ENCODE results near the gene FAF1. TPM values are rescaled to one million over a fixed set of nuclear protein-coding genes. Genes with fewer than 3 reads are reported as not detected.
"Not testable (repeated sequence)": the region's sequence is repeated elsewhere in the genome, so short reads cannot be mapped to it uniquely, and the experiment has no call there.

FAF1 gene
- total and polyA plus RNA-seq, 9 of the 15 experiments (the other 6 are each of a cell fraction or from before 2014, with no cell fraction given), result 48.7 to 225 (median 118) TPM

- intact Hi-C loops (cut with micrococcal nuclease); BruUV-seq (replicated peaks); DNase-seq (ENCODE audit: extremely low read depth in 1 of 4, low spot score in 3 of 4); H3K9me1 ChIP-seq (ENCODE audit: control insufficient read depth, insufficient read depth, low read length); H3K4me2 ChIP-seq (ENCODE audit: insufficient read depth, low read length); H3K4me1 ChIP-seq (replicated peaks in 1 of 2; ENCODE audit: control insufficient read depth in 2 of 2, insufficient read depth in 2 of 2, low read length in 2 of 2); FAIRE-seq; CTCF ChIA-PET (ENCODE audit: low intra/inter-chr PET ratio); H3K27ac ChIP-seq (ENCODE audit: extremely low read depth, low read depth, low read length); ATAC-seq; H2AFZ ChIP-seq (ENCODE audit: low read depth, low read length); H3K9me3 ChIP-seq (replicated peaks; ENCODE audit: control insufficient read depth, insufficient read depth, low read depth, low read length); H3K4me3 ChIP-seq; POLR2A ChIA-PET; in situ Hi-C loops (cut with MboI); H3K27me3 ChIP-seq (ENCODE audit: control insufficient read depth in 2 of 2, insufficient read depth in 2 of 2, low read length in 2 of 2); H3K9ac ChIP-seq (ENCODE audit: insufficient read depth in 1 of 2, low read depth in 2 of 2, low read length in 2 of 2): not testable (repeated sequence)
- Histone ChIP-seq H3K79me2 (ENCODE audit: control insufficient read depth, insufficient read depth, low read length) (peaks cover 87% of the 10 kb centered on the region), H3K36me3 (ENCODE audit: control insufficient read depth, insufficient read depth, low read length) (peaks cover 62% of the 10 kb centered on the region), H4K20me1 (replicated peaks; ENCODE audit: control insufficient read depth, insufficient read depth, low read length) (peaks cover 13% of the 10 kb centered on the region; the same call in 1 of the 2 replicates)
- 0 out of 2 replicates have a peak, but pooled peaks have one; percentile 10 for TF ChIP-seq RBFOX2 (IDR thresholded peaks at IDR 0.05; ENCODE audit: low read depth, low read length)
- TF ChIP-seq POLR2G (IDR thresholded peaks at IDR 0.05; ENCODE audit: low read depth, low read length), result 0 out of 2 replicates have a peak, but pooled peaks have one; percentile 38
- WGBS (ENCODE audit: insufficient coverage, low coverage, missing lambda C conversion rate), result 97% methylated on average over 6 of the region's 31 CpGs
Observed at GRCh38 chr1:50952566-50952965, 7.5 kb downstream of the FAF1 start.

GRCh38 chr1:50950396-50950795 lies 9.7 kb downstream of the FAF1 start:
- Histone ChIP-seq H3K4me2 (ENCODE audit: insufficient read depth, low read length) (no peak overlapping the region), H3K9me3 (replicated peaks; ENCODE audit: control insufficient read depth, insufficient read depth, low read depth, low read length) (no peaks in the 10 kb centered on the region), H3K9me1 (ENCODE audit: control insufficient read depth, insufficient read depth, low read length) (no peaks in the 10 kb centered on the region), H3K27me3 (ENCODE audit: control insufficient read depth in 2 of 2, insufficient read depth in 2 of 2, low read length in 2 of 2) (no peaks in the 10 kb centered on the region), H3K27ac (ENCODE audit: extremely low read depth, low read depth, low read length) (no peak overlapping the region), H3K4me1 (replicated peaks in 1 of 2; ENCODE audit: control insufficient read depth in 2 of 2, insufficient read depth in 2 of 2, low read length in 2 of 2) (peaks cover 3 to 4% of the 10 kb centered on the region in 2 experiments; a peak in 1 of 5 replicates), H3K9ac (ENCODE audit: insufficient read depth in 1 of 2, low read depth in 2 of 2, low read length in 2 of 2) (no peak overlapping the region), H3K36me3 (ENCODE audit: control insufficient read depth, insufficient read depth, low read length) (peaks cover 56% of the 10 kb centered on the region), H3K4me3 (no peak overlapping the region), H4K20me1 (replicated peaks; ENCODE audit: control insufficient read depth, insufficient read depth, low read length) (peaks cover 25% of the 10 kb centered on the region), H3K79me2 (ENCODE audit: control insufficient read depth, insufficient read depth, low read length) (peaks cover 87% of the 10 kb centered on the region), H2AFZ (ENCODE audit: low read depth, low read length) (no peak overlapping the region)
- DNase-seq (ENCODE audit: extremely low read depth in 1 of 4, low spot score in 3 of 4) (no peak), ATAC-seq (peak; percentile 19), FAIRE-seq (no peak)
- ChIA-PET CTCF (ENCODE audit: low intra/inter-chr PET ratio) (no interaction called here), POLR2A (interaction anchor here (0.8 to 8.5 kb wide), 6 partner anchors 9 to 71 kb away, joined by 3 to 43 read pairs (median 4); partner anchors contain the start of gene FAF1)
- in situ Hi-C loops (cut with MboI), result no loop called here
- no TSS peak for BruUV-seq (replicated peaks)
- 0% methylated on average over 1 of the region's 1 CpG for WGBS (ENCODE audit: insufficient coverage, low coverage, missing lambda C conversion rate)
- intact Hi-C loops (cut with micrococcal nuclease), result no loop called here
- TF ChIP-seq STAT5B (CRISPR knock-in tag; IDR thresholded peaks at IDR 0.05) (no peak), POLR2B (IDR thresholded peaks at IDR 0.05; ENCODE audit: low read depth, partially characterized antibody) (no peak), CBX2 (IDR thresholded peaks at IDR 0.05; ENCODE audit: insufficient read depth, low read length, poor library complexity, severe bottlenecking) (no peak), ARID1B (IDR thresholded peaks at IDR 0.05) (peak; percentile 45), POLR2G (IDR thresholded peaks at IDR 0.05; ENCODE audit: low read depth, low read length) (no peak), ZBTB12 (CRISPR knock-in tag; IDR thresholded peaks at IDR 0.05) (no peak), UBTF (IDR thresholded peaks at IDR 0.05; ENCODE audit: borderline replicate concordance in 1 of 2, low read depth in 2 of 2, low read length in 2 of 2) (no peak), TAL1 (IDR thresholded peaks at IDR 0.05) (peak; percentile 42; the same call in 1 of the 2 replicates), NFYB (IDR thresholded peaks at IDR 0.05; ENCODE audit: extremely low read depth, insufficient read length) (no peak), TCF3 (CRISPR knock-in tag; IDR thresholded peaks at IDR 0.05) (peak; percentile 68), DIDO1 (tag; IDR thresholded peaks at IDR 0.05; ENCODE audit: low read depth) (no peak), SMAD1 (IDR thresholded peaks at IDR 0.05; ENCODE audit: low read depth, low read length, partially characterized antibody) (no peak)

Data from K562 (cell line).